Fibroblast of skin of left biceps (primary cell): ENCODE results near the gene LIN7A.
A peak's percentile ranks its signal among the peaks of the same experiment; 100 is the strongest.

Source experiments
- DNase-seq, 2 experiments: peaks; one replicate each; pipeline ENCODE4 v3.0.0-alpha.2; 2013; ENCODE audit warnings: low read depth in 2 of 2

The LIN7A gene

DNA sequence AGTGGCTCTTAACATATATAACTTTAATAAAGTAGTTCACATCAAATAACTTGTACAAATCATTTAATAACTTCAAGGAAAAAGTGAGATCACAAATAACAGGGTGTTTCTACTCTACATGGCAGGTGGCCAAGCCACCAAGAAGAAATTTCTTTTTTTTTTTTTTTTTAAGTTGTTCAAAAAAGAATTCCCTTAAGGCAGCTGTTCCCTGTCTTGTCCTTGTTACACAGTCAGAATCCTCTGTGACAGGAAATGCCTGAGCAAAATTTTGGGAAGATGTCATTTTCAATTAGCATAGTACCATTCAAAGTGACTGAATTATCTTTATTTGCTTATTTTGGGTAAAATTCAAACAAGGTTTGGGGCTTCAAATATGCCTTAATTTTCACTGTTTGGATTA lies 79.4 kb downstream of the LIN7A start:
- DNase-seq: no peak

DNA sequence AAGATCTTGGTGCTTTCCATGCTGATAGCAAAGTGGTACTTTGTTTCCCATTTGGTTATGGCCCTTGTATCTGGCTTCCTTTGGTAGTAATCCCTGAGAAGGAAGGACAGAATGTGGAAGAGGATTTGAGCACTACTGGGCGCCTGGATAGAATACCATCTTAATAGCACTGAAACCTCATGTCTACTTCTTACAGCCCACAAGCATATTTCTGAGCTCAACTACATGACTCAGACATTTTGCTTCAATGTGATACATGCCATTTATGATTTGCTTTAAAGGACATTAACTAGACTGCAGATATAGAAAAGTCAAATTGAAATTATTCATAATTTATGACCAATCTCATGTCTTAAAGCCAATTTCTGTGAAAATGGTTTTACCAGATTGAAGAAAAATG lies 80.4 kb downstream of the LIN7A start:
- peak in 1 of 2 experiments; percentile 47 for DNase-seq

DNA sequence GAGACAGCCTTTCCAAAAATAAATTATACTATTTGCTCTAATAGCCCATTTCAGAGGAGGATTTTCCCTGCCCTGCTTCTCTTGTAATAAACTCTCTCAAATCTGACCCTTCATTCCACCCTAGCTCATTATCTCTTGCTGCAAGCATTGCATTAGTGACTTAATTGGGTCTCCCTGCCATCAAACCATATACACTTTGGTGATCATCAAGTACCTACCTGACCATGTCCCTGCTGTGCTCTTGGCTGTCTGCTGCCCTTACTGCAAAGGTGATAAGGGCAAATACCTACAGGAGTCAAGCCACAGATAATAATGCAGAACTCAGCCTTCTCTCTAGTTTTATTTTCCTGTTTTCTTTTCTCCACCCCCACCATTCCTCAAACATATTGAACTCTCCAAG lies 88.4 kb downstream of the LIN7A start:
- DNase-seq: no peak

DNA sequence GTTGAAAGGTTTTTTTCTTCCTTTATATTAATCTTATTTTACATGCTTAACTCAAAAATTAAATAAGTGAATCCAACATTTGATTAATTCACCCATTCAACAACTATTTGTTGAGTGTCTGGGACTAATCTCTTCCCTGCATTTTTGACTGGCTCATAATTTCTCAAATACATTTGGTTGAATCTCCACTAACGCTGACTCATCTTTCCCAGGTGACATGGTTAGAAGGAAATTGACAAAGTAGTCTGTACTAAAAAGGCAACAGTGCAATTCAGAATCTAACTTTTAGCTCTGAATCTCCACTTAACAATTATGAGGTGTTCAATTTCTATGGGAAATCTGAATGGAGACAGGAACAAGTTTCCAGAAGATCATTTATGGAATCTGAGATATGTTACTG lies 88.9 kb downstream of the LIN7A start:
- no peak for DNase-seq

DNA sequence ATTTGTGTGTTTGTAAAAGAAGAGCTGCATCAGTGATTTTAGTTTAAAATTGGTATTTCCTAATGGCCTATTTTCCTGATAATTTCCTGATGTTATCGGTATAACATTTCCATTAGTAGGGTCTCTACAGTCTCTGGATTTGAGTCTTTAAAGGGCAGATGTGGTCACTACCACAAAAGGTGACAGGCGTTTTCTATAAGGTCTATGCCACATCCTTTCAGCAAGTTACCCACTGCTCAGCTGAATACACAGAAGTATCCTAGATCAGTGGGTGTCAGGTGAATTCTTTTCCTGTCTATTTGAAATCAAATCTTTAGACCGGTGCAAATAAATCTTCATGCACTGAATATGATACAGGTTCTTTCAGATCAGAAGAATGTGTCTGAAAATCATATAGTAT lies 90.2 kb downstream of the LIN7A start:
- no peak for DNase-seq

DNA sequence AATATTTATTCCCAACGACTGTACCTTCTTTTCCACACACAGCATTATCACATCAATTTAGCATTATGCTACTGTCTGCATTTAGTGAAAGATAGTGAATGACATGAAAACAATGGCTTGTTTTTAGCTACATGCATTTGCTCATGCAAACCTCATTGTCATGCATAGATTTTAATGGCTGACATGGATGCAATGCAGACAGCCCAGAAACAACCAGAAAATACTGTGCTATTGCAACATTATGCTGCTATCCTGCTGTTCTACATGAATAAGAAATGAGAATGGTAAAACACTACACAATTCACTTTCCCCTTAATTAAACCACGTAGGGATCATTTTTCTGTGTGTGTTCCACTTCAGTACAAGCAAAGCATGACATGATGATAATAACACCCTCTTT lies 90.8 kb downstream of the LIN7A start:
- DNase-seq: no peak

DNA sequence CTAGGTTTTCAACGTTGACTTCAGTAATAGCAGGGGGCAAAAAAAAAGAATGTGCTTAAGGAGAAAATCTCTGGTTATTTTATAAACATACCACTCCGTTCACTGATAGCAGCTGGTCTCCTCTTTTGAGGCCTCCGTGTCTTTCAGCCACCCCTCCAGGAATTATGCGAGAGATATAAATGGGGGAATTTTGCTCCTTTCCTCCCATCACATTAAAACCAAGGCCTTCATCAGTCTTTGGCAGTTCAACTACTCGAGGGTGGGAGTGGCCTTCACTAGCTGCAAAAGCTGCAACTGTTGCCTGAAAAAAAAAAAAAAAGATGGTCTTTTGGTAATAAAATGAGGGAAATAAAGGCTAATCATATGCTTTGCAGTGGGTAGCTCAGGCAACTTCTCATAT lies 92.1 kb downstream of the LIN7A start:
- DNase-seq: no peak

DNA sequence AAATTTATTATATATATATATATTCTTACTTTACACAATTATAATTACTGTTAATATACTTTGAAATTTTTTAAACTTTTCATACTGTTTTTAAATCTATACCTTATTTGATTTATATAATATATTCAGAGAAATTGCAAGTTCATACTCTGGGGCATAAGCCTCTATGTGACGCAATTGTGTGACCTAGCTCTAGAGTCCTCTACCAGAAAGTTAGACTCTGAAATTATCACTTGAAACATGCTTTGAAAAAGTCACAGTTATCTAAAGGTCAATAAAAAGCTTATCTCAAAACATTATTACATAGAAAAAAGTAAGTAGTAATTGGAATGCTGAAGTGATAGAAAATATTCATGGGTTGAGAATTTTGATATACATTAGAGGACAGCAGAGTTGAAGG lies 93.8 kb downstream of the LIN7A start:
- DNase-seq: no peak

DNA sequence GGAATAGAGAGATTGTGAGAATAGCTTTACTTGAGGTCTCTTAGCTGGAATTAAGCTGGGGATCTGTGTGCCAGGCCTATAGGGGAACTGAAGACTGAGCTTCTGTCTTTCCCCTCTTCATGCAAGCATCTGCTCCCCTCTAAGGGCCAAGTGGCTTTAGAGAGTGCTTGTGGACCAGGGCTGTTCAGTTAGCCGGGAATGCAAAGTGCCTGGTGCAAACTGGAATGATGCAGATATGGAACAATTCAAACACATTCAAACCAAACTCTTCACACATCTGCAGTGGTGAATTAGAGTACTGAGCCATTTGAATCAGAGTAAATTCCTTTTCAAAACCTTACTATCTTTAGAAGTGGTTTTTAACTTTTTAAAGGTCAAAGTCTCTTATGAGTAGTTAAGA lies 99.0 kb downstream of the LIN7A start:
- no peak for DNase-seq

DNA sequence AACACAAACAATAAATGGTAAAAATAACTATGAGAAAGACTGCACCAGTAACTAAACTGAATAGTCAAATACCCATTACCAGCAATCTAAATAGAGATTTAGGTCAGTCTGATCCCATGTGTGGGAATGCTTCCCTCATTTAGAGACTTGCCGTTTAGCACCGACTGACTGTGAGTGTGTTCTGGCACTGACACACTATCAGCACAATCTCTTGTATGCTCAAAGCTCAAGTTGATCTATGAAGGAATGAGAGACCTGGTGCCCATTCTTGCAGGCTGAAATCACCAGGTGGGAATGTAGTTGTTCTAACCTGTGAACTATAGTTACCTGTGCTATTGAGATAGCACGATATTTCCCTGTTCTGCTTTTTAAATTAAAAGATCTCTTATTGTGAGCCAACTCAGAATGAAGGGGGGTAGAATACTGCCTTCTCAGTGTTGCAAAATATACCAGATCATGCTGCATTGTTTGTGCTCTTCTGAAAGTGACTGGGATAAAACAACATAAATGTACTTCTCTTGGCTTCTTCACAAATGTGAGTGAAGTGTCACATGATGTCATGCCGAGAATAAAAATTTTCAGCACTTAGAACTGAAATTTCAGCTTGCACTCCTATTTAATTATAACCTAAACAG lies 99.6 kb downstream of the LIN7A start:
- DNase-seq: no peak

DNA sequence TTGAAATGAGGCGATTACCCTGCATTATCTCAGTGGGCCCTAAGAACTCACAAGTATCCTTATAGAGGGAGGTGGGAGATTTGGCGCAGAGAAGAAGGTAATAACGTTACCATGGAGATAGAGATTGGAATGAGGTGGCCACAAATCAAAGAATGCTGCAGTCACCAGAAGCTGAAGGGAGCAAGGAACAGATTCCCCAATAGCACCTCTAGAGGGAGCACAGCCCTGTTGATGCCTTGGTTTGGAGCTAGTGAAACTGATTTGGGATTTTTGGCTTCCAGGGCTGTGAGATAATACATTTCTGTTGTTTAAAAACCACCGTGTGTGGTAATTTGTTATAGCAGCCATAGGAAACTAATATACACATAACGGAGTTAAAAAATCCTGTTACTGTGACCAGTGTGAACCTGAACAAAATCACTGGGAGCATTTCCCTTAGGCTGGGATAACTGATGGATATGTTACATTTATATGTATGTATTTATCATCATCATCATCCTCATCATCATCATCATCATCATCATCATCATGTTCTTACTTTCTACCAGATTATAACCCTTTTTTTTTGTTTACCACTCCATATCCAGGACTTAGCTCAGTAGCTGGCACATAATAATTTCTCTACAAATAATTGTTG lies 100.3 kb downstream of the LIN7A start:
- DNase-seq: peak; percentile 52 to 53

DNA sequence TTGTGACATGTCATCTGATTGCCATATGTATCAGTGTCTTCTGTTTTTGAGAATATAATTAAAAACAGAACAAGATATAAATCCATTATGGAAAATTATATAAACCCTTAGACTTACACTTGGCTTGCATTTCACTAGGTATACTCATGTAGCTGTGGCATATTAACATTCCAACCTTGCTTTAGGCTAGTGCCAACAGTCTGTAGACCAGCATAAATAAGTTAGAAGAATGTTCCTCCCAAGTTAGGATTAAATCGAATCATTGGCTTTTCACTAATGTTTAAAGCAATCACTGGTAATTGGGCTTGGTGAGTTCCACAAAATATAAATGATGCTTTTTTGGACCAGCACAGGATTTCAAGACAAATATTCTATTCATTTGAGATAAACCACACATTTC lies 103.0 kb downstream of the LIN7A start:
- DNase-seq: no peak

DNA sequence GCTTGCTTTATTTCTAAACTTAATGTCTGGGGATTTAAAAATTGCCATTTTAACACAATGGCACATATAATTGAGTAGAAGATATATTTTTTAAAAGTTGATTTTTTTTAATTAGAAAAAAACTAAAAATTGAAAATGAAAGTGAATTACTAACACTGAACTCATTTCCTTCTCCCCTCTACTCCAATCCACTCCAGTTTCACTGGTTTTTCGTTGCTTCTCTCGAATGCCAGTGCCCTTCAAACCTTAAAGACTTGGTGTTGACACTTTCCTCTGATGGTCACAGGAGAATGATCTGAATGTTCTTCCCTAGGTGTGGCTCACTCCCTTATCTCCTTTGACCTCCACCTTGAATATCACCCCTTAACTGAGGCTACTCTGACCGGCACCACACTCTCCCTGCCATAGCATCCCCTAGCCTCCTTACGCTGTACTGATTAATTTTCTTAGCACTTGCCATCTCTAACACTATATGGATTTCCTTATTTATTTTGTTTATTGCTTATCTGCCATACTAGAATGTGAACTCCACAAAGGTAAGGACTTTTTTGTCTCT lies 107.1 kb downstream of the LIN7A start:
- no peak for DNase-seq

DNA sequence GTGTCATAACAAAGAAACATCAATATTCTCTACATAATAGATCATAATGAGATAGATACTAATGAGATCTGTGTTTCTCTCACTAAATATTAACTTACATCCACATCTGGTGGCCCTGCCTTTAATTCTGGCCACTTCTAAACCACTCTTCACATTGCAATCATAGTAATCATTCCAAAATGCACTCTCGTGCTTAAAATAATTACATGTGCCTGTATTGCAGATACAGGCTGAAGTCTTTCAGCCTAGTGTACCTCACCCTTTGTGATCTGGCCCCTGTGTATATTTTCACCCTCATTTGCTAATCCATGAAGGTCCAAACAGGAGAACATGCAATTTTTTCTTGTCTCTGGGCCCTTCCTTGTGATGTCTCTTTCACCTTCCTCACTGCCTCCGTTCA lies 108.0 kb downstream of the LIN7A start:
- peak; percentile 12 to 17 for DNase-seq

DNA sequence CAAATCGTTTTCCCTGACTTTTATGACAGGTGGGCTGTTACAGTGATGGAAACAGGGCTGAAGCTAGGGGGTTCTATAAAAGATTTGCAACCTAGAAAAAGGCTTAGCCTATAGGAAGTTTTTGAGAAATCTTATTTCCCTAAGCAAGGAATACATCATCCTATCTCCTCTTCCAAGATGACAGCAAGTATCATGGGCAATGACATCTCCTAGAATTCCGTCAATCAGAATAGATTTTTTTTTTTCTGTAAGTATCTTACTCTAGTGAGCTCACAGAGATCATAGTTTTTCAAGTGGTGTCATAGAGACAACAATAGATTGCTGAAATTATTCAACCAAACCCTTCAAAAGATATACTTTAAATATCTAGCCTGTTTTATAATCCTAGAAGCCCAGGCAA lies 112.2 kb downstream of the LIN7A start:
- no peak for DNase-seq

DNA sequence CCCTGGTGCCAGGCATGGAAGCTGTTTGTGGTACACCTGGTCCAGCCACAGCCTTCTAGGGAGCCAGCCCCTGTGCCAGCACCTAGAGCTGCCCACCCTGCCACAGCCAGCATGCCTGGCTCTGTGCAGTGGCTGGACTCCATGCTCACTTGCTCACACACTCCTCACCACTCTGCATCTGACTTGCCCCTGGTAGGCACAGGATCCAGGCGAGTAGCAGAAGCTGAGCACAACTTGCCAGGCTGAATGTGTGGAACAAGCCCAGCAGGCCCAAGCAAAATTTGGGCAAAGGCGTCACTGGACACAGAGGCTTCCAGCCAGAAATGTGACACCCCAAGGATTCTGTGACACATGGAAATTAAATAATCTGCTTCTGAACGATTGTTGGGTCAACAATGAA lies 114.3 kb downstream of the LIN7A start:
- no peak for DNase-seq

DNA sequence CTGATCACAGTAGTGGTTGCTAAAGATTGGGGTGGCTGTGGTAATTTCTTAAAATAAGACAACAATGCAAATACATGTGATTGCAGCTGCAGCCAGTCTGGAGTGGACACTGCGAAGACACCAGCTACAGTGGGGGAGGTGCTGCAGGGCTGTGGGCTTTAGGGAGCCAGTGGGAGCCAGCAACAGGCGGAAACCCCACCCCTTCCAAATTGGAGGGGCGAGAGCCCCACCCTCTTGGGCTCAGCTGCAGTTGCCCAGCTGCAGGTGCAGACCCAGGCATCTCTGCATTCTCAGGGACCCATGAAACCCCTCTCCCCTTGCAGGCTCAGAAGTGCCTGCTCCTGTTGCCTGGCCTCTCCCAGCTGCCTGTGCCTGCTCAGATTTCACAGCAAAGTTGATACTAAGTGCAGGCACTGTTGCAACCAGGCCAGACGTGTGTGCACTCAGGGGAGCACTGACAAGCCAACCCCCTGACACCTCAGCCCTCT lies 116.2 kb downstream of the LIN7A start:
- no peak for DNase-seq

DNA sequence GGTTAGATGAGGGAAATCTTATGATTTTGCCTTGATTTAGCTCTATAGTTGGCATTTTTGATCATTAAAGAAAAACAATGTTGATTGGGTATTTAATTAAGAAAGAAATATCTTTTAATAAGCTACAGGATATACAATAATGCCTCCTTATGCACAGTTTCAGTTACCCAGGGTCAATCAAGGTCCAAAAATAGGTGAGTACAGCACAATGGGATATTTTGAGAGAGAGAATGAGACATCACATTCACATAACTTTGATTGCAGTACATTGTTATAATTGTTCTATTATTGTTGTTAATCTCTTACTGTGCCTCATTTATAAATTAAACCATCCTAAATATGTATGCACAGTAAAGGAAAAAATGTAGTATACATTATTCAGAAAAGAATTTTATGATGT lies 118.9 kb downstream of the LIN7A start:
- DNase-seq: no peak

DNA sequence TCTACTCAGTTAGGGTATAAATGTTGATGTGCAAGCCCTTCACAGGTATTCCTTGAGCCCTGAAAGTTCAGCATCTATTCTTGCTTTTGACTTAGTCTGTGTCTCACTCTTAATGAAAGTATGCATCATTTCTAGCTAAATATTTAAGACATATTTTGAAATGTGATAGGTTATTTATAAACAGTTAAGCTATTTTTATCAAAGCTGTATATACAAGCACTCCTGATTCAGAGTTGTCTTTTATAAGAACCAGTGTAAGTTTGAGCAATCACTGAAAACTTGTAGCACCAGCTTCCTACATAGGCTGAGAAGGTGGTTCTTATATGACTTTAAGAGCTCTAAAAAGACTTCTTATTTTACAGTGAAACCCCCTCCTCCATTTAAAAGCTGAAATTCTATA lies 122.4 kb downstream of the LIN7A start:
- DNase-seq: no peak

DNA sequence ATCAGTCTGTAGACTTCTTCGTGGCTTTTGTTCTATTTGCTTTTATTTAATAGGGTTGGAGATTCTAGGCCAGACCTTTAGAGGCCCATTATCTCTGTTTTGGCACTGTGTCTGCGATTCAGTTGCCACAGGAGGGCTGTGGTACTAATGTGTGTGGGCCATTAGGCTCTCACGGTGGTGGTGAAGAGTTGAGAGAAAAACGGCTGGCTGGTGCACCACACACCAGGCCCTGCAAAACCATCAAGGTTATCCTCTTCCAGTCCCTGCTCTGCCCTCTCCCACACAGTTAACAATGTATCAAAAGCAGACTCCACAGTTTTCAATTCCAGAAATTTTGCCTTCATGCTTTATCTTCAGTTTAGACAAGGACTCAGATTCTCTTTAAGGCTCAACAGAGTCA lies 123.3 kb downstream of the LIN7A start:
- no peak for DNase-seq

DNA sequence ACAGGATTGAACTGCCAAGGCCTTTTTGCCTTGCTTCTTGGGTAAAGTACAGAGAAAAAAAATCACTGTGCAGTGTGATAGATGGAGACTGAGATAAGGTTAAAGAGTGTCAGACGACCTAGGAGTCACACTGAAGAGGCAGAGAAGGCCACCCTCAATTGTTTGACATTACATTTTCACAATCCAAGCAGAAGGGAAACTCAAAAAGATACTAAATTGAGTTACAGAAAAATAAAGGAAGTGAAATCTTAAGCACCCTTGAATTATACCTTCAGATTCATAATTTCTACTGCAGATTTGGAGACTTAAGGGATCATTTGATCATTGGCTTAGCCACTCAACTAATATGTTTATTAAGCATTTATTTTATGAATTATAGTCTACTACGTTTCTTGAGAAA lies 123.9 kb downstream of the LIN7A start:
- DNase-seq: no peak

DNA sequence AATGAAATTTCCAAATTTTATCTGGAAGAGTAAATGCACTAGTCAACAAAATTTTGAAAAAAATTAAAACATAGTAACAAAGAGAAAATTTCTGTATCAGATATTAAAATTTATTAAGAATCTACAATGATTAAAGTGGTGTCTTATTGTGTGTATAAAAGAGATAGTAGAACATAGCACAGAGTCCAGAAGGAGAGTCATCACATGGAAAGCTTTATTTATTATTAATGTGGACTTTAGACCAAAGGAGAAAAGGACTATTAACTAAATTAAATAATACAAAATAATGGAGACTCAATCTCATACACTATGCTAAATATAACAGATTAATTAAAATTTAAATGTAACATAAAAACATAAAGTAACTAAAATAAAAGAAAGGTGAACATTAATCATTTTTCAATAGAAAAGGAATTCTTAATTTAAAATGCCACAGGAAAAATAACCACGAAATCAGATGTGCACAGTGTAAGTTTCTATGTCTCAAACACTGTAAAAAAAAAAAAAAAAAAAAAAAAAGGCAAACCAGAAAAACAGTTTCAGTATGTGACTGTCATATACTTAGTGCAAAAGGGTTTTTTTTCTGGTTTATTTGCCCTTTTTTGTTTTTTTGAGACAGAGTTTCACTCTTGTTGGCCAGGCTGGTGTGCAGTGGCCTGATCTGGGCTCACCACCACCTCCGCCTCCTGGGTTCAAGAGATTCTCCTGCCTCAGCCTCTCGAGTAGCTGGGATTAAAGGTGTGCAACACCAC lies 125.6 kb downstream of the LIN7A start:
- no peak for DNase-seq

DNA sequence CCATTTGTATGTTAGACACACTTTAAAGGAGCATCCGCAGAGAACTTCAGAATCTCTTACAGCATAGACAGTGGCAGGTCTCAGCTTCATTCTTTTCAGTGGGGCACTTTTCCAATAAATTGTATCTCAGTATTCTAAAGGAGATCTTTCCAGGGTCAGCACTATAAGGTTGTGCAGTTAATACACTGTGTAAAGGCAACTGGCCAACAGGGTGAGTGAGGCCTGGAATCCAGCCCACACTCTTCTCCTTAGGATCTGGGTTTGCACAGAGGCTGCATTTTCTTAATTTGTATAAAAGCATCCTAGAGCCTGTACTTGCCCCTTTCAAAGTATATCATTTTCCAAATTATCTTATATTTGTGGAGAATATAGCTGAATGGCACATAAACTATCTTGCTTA lies 126.9 kb downstream of the LIN7A start:
- DNase-seq: no peak
